ENCODE data around the gene CCDC178.

CCDC178 gene

GRCh38 chr18:33114749-33115148 is 325.8 kb downstream of the CCDC178 start:
- DNase-seq (ENCODE audit: low read depth): no peak
- no peak for TF ChIP-seq CTCF (IDR thresholded peaks at IDR 0.05; ENCODE audit: control insufficient read depth, insufficient read depth, low read depth, low read length, missing control alignments)
- no peak overlapping the region for H3K4me3 ChIP-seq (ENCODE audit: control insufficient read depth, low read depth, low read length)

- no peak for DNase-seq (ENCODE audit: low read depth)
- H3K4me3 ChIP-seq (ENCODE audit: control insufficient read depth, low read depth, low read length): no peak overlapping the region
- TF ChIP-seq CTCF (IDR thresholded peaks at IDR 0.05; ENCODE audit: control insufficient read depth, insufficient read depth, low read depth, low read length, missing control alignments): no peak
These were observed 327.1 kb downstream of the CCDC178 start for GRCh38 chr18:33113416-33113815.

- TF ChIP-seq CTCF (IDR thresholded peaks at IDR 0.05; ENCODE audit: control insufficient read depth, insufficient read depth, low read depth, low read length, missing control alignments): no peak
- DNase-seq (ENCODE audit: low read depth): no peak
- no peak overlapping the region for H3K4me3 ChIP-seq (ENCODE audit: control insufficient read depth, low read depth, low read length)
These were observed 333.0 kb downstream of the CCDC178 start for GRCh38 chr18:33107511-33107910.

GRCh38 chr18:33101316-33101715 is 339.2 kb downstream of the CCDC178 start:
- no peak for DNase-seq (ENCODE audit: low read depth)
- no peak for TF ChIP-seq CTCF (IDR thresholded peaks at IDR 0.05; ENCODE audit: control insufficient read depth, insufficient read depth, low read depth, low read length, missing control alignments)
- H3K4me3 ChIP-seq (ENCODE audit: control insufficient read depth, low read depth, low read length): no peak overlapping the region

- no peak for DNase-seq (ENCODE audit: low read depth)
- TF ChIP-seq CTCF (IDR thresholded peaks at IDR 0.05; ENCODE audit: control insufficient read depth, insufficient read depth, low read depth, low read length, missing control alignments): no peak
- H3K4me3 ChIP-seq (ENCODE audit: control insufficient read depth, low read depth, low read length): no peak overlapping the region
These were observed 340.9 kb downstream of the CCDC178 start for GRCh38 chr18:33099626-33100025.

GRCh38 chr18:33097126-33097525 is 343.4 kb downstream of the CCDC178 start:
- TF ChIP-seq CTCF (IDR thresholded peaks at IDR 0.05; ENCODE audit: control insufficient read depth, insufficient read depth, low read depth, low read length, missing control alignments): no peak
- no peak overlapping the region for H3K4me3 ChIP-seq (ENCODE audit: control insufficient read depth, low read depth, low read length)
- no peak for DNase-seq (ENCODE audit: low read depth)

GRCh38 chr18:33090461-33090860 is 350.1 kb downstream of the CCDC178 start:
- no peak for TF ChIP-seq CTCF (IDR thresholded peaks at IDR 0.05; ENCODE audit: control insufficient read depth, insufficient read depth, low read depth, low read length, missing control alignments)
- H3K4me3 ChIP-seq (ENCODE audit: control insufficient read depth, low read depth, low read length): no peak overlapping the region
- DNase-seq (ENCODE audit: low read depth): no peak
